GM18498 (cell line): ENCODE results near the gene KBTBD6.
"Not testable (repeated sequence)": the region's sequence is repeated elsewhere in the genome, so short reads cannot be mapped to it uniquely, and the experiment has no call there.

Source experiments
- ATAC-seq: cut with Tn5 transposase; IDR thresholded peaks from one replicate; pipeline ENCODE4 v1.9.1; 2021; ENCODE audit warnings: mild to moderate bottlenecking, moderate library complexity; ENCODE audit not compliant: unreplicated experiment

The KBTBD6 gene

DNA sequence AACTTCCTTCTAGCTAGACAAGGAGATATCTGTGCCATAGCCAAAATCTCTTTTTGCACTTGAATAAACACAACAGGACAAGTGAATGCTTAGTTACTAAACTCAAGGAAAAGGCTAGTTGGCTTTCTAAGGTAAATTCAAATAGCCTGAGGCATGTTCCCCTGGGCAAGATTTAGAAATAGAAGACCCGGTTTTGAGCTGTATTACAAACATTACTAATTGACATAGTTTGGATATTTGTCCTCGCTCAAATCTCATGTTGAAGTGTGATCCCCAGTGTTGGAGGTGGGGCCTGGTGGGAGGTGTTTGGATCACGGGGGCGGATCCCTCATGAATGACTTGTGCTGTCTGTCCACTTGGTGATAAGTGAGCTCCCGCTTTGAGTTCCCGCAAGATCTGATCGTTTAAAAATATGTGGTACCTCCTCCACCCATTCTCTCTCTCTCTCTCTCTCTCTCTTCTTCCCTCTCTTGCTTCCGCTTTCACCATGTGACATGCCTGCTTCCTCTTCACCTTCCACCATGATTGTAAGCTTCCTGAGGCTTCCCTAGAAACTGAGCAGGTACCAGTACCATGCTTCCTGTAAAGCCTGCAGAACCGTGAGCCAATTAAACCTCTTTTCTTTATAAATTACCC lies 3.9 kb upstream of the KBTBD6 start:
- ATAC-seq = no peak

DNA sequence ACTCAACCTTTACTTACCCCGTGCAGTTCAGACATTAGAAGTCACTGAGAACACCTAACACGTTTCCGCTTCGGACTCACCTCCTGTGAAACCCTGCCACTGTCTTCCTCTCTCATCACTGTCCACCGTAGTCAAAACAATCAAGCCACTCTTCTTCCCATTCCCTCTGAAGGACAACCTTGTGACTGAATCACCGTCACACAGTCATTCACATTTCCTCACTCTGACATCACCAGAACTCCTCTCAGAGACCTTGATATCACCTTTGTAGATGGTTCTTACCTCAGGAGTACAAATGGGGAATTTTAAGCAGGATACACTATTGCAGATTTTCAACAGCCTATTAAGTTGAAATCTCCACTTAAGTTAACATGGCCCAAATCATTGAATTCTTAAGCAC lies 1.3 kb upstream of the KBTBD6 start:
- ATAC-seq = no peak

DNA sequence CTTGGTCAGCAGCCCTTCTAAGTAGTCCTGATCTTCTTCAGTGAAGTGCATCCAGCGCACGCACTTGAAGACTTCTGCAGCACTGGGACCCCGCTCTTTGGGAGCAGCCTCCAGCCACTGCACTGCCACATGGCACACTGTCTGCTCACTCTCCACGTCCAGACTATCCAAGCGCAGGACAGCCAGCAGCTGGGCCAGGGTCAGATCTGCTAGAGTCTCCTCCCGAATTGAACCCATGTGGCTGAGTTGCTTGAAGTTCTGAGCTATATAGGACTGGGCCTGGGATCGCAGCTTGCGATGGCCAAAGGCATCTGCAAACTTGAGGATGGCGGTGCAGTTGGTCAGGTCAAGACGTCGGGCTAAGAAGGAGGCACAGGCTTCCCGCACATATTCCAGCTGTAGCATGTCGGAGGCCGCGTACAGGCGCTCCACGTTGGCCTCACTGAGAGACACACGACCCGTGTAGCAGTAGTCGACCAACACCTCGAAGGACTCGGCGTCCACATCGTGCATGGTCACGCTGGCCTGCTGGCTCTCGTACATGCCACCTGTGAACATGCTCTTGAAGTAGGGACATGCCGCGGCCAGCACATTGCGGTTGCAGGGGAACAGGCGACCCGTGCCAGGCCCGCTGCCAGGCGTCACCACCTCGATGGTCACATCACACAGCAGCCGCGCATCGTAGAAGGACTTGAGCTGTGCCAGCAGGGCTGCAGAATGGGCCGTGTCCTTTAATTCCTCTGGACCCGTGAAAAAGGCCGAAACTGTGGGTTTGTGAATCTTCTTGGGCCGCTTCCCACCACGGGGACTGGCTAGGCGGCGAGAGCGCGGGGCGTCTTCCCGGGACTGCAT lies 716 bp downstream of the KBTBD6 start:
- ATAC-seq = peak; percentile 22

DNA sequence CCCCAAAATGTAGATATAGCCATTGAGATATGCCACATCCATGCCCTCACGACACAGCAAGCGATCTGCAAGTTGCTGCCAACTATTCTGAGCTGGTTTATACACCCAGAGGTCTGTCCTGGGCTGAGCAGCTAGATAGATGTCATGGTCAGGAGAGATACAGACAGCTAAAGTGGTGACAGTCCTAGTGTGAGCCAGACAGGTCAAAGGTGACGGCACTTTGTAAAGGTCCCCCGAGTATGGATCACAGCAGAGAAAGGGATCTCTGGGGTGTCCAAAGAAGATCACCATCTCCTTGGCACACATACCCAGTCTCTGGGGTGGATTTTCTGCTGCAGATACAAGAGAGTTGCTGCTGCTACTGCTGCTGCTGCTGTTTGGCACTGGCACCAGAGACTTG lies 1.4 kb downstream of the KBTBD6 start:
- ATAC-seq = not testable (repeated sequence)

DNA sequence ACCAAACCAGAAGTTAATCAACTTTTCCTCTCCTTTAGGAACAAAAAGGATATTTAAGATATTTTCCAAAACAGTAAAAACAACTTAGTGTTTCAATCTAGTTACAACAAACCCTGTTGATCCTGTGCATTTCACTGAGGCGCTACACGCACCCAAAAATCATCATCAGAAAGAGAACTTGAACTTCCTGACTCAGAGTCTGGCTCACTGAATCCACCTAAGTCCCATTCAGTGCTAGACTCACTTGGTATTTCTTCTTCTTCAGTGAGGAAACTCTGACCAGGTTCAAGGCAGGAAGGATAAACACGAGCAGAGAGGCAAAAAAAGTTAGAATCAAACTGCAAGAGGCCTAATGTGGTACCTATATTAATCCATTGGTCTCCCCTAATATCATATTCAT lies 2.2 kb downstream of the KBTBD6 start:
- ATAC-seq = no peak

DNA sequence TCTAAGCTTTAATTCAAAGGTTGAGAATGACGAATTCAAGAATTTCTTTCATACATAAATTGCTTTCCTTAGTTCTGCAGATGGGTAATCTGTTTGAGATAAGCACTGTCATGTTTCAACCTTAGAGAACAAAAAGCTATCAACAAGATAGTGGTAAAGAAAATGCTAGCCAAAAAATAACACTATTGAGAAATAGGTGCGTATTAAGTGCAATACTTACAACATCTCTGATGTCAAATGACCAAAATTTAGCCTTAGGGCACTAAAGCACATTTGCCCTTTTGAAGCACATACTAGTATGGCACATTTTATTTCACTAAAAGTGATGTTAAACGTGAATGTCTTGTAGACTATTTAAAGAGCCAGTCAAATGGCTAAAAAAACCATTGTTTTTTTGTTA lies 4.9 kb downstream of the KBTBD6 start:
- ATAC-seq = no peak

DNA sequence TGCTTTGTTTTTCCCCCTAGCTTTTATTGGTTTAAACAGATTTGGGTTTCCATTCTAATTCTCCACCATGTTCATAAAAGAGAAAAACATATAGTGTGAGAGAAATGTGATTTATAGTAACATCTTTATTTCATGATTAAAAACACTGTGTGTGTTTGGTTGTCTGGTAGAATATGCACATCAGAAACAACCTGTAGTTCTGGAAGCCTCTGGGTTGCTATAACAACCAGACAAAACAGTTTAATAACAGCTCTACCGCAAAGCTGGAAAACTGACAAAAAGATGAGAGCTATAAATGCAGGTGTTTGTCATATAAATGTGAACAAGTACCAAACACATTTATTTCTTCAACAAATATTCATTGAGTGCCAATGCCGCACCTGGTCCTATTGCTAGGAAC lies 9.8 kb downstream of the KBTBD6 start:
- no peak for ATAC-seq

DNA sequence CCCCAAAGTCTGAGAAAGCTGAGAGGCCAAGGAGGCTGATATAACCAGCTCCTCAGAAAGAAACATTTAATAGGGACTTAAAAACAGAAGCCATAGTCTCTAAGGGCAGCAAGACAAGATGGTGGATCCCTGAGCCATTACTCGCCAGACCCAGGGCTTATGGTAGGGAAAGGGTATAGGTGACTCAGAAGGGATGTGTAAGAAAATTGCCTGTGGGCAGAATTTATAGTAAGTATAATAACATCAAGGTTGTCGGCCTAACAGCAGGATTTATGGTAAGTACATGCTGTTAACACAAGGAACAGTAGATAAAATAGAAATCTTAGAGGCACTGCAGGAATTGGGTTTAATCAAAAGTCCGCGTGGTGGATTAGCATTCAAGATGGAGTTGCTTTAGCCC lies 14.7 kb downstream of the KBTBD6 start:
- no peak for ATAC-seq

DNA sequence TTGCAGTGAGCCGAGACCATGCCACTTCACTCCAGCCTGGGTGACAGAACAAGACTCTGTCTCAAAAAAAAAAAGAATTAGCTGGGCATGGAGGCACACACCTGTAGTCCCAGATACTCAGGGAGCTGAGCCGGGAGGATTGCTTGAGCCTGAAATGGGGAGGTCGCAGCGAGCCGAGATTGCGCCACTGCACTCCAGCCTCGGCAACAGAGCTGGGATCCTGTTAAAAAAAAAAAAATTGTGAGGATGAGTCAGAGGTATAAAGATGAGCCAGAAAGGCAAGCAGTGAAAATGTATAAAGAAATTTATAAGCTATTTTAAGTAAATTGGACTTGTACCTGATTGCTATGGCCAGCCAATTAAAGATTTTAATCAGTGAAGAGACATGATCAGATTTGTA lies 21.1 kb downstream of the KBTBD6 start:
- no peak for ATAC-seq

DNA sequence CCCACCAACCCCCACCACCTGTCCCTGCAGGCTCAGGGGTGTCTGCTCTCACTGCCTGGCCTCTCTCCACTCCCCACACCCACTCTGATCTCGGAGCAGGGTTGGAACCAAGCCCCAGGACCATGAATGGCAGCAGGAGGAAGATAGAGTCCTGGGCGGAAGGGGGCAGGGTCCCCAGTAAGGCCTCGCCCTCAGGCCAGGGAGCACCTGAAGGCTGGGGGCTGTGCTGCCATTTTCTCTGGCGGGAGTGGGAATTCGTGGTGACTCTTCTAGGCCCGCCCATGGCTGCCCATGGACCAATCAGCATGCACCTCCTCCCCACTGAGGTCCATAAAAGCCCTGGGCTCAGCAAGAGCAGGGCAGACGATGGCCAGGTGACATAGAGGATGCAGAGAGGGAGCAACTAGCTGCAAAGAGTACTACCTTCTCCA lies 25.0 kb downstream of the KBTBD6 start:
- ATAC-seq = no peak

DNA sequence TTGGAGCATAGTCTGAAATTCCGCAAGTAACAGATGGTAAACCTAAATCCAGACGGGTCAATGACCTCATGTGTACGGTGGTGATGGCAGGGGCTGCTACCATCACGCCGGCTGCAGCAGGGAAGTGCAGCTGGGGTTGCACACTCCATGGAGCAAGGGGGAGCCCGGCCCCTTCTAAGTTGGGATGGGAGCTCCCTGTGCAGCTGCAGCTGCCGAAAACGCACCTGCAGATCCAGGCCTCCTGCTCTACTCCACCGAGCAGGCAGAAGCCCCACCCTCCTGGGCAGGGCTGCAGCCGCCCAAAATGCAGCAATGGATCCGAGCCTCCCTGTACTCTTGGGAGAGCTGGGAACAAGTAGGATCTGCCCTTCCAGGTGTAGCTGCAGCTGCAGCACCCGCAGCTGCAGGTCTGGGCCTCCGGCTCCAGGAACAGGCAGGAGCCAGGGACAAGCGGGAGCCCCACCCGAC lies 25.5 kb downstream of the KBTBD6 start:
- no peak for ATAC-seq

DNA sequence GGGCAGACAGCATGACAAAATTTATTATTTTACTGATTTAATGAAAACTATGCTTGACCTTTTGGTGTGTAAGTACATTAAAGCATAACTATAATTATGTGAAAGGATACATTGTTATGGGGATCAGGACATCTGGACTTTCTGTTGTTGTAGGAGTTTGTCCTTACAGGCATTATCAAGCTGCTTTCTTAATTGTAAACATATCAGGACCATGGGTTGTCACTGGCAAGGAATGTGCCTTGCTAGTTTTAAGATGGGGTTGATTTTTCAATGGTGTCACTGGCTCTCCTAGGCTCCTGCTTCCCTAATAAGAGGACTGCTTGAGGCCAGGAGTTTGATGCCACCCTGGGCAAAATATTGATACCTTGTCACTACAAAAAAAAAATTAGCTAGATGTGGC lies 32.6 kb downstream of the KBTBD6 start:
- ATAC-seq = no peak

DNA sequence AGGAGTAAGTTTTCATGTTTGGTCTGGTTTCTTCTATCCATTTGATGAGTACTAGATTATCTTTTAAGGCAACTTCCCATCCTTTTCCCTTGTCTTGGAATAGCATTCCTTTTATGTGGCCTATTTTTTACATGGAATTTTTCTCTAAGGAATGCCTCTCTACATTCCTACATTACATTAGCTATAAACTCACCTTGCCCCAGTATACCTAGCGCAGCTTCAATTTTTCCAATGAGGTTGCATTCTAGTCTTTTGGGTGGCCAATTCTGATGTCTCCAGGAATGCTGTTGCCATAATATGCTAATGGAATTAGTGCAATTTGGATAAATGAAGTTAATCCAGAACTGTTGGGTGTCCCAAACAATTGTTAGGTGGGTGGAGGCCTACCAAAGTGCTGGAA lies 33.8 kb downstream of the KBTBD6 start:
- no peak for ATAC-seq

DNA sequence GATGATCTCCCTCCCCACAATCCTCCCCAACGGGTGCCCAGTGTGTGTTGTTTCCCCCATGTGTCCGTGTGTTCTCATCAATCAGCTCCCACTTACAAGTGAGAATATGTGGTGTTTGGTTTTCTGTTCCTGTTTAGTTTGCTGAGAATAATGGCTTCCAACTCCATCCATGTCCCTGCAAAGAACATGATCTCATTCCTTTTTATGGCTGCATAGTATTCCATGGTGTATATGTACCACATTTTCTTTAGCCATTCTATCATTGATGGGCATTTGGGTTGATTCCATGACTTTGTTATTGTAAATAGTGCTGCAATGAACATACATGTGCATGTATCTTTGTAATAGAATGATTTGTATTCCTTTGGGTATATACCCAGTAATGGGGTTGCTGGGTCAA lies 36.9 kb downstream of the KBTBD6 start:
- not testable (repeated sequence) for ATAC-seq

DNA sequence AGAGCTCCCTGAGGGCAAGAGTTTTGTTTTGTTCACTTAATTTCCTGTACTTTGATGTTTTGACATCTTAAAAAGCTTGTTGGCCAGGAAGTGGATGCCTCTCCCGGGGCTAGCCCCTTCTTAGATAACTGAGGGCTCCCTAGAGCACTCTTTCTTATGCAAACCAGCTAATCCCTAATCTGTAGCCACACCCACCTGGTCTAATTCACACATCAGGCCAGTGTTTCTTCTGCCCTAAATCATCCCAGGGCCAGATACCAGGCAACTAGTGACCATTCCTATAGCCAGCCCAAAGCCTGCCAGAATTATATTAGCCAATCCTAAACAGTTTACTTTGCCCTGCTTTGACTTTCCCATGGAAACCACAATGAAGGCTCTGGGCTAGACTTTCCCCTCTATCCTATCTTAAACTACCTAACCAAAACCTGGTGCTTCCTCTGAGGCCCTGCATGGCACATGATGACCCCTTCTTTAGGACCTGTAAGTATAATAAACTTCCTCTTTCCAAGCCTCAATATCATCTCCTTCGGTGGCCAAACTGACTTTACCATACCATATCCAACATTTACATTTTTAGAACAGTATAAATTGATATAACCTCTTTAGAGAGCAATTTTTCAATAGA lies 46.5 kb downstream of the KBTBD6 start:
- no peak for ATAC-seq

DNA sequence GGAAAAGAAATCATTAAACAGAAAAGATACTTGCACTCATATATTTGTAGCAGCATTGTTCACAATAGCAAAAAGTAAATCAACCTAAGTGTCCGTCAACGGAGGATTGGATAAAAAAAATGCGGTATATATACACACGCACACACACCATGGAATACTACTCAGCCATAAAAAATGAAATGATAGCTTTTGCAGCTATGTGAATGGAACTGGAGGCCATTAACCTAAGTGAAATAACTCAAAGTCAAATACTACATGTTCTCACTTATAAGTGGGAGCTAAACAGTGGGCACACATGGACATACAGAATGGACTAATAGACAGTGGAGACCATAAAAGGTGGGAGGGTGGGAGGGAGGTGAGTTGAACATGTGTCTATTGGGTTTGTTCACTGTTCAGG lies 52.9 kb downstream of the KBTBD6 start:
- ATAC-seq = no peak
